ENCODE measurements around the gene ATP1A4. TPM values are rescaled to one million over a fixed set of nuclear protein-coding genes. Genes with fewer than 3 reads are reported as not detected.

Gene ATP1A4
- total and polyA plus RNA-seq, 2 of the 8 experiments (the other 6 are each of a cell fraction or from before 2014, with no cell fraction given) = 0.48 to 0.61 TPM

DNA sequence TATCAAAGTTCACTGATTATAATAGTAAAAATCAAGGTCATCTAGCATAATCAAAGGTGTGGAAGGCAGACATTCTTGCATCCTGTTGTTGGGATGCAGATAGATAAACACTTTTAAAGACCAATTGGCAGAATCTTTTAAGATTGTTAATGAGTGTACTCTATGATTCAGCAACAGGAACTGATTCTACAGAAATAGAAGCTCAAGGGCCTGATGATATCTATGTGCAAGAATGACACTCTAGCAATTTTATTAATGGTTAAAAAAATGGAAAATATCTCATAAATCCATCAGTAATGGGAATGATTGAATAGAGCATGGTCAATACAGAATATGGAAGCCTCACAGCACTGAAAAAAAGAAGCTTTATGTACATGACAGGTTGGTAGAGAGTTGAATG, 2.2 kb upstream of the ATP1A4 start:
- no peak overlapping the region for H2BK12ac ChIP-seq (ENCODE audit: low read depth, low read length)
- FAIRE-seq (no peak), DNase-seq (ENCODE audit: low read depth in 1 of 2, low spot score in 2 of 2) (no peak)
- no peak overlapping the region for H3K9ac ChIP-seq (replicated peaks in 1 of 4; ENCODE audit: extremely low read depth in 1 of 4, low read depth in 3 of 4, low read length in 3 of 4)
- H3K14ac ChIP-seq (ENCODE audit: insufficient read length) = no peak overlapping the region
- H2AFZ ChIP-seq (ENCODE audit: low read length) = no peak overlapping the region
- no peaks in the 10 kb centered on the region; the same call in 1 of the 2 replicates for H3K23me2 ChIP-seq (ENCODE audit: low read depth, low read length)
- H3K4me3 ChIP-seq (ENCODE audit: extremely low read depth in 1 of 4, insufficient read depth in 2 of 4, low read depth in 3 of 4, low read length in 4 of 4) = no peak overlapping the region
- no peak overlapping the region for H4K91ac ChIP-seq (replicated peaks; ENCODE audit: insufficient read length, low read length)
- no peaks in the 10 kb centered on the region; a peak in 1 of 7 replicates for H3K27me3 ChIP-seq (replicated peaks in 1 of 4; ENCODE audit: control insufficient read depth in 3 of 4, extremely low read depth in 1 of 4, insufficient read depth in 3 of 4, low read length in 3 of 4)
- H3K23ac ChIP-seq (ENCODE audit: insufficient read length) = no peak overlapping the region
- POLR2A ChIA-PET (ENCODE audit: partially characterized antibody) = interaction anchor here (1.5 kb wide), 1 partner anchor 33 kb away, joined by 4 read pairs; the partner anchor contains the start of gene ATP1A2
- no peak overlapping the region for H3K27ac ChIP-seq (ENCODE audit: low read depth, low read length)
- 0 out of 7 replicates have a peak, but pooled peaks cover 0 to 2% (median 0%) of the 10 kb centered on the region in 4 experiments for H3K4me1 ChIP-seq (replicated peaks in 1 of 4; ENCODE audit: control insufficient read depth in 3 of 4, insufficient read depth in 4 of 4, low read length in 3 of 4)
- H3K9me3 ChIP-seq (ENCODE audit: insufficient read depth in 2 of 2, low read depth in 1 of 2, low read length in 1 of 2) = no peaks in the 10 kb centered on the region
- no peak overlapping the region for H3K4ac ChIP-seq (replicated peaks; ENCODE audit: insufficient read length, low read depth, low read length)
- no peaks in the 10 kb centered on the region for H3K79me2 ChIP-seq (ENCODE audit: control insufficient read depth in 1 of 2, insufficient read depth in 2 of 2, low read length in 2 of 2)
- no peak overlapping the region for H3K18ac ChIP-seq (ENCODE audit: extremely low read depth, low read length)
- H4K8ac ChIP-seq (ENCODE audit: extremely low read depth, insufficient read depth, low read length) = no peak overlapping the region
- H3K4me2 ChIP-seq (ENCODE audit: insufficient read depth in 1 of 2, low read depth in 2 of 2, low read length in 2 of 2) = no peak overlapping the region
- H3K79me1 ChIP-seq (ENCODE audit: low read depth, low read length) = no peaks in the 10 kb centered on the region
- no peak overlapping the region for H2BK20ac ChIP-seq (ENCODE audit: low read length)
- CTCF ChIA-PET (ENCODE audit: partially characterized antibody) = interaction anchor here (0.8 to 7.5 kb wide), 7 partner anchors 14 to 103 kb away, joined by 3 to 49 read pairs (median 3); partner anchors contain the start of gene CASQ1
- H4K20me1 ChIP-seq (replicated peaks in 1 of 2; ENCODE audit: control insufficient read depth in 1 of 2, insufficient read depth in 2 of 2, low read length in 2 of 2) = no peaks in the 10 kb centered on the region
- H2BK5ac ChIP-seq (ENCODE audit: low read depth, low read length) = no peak overlapping the region
- no peak overlapping the region for H2AK5ac ChIP-seq (ENCODE audit: low read depth, low read length)
- no peak overlapping the region for H3K56ac ChIP-seq (replicated peaks; ENCODE audit: insufficient read length, low read depth, low read length)
- H3K36me3 ChIP-seq (ENCODE audit: control insufficient read depth in 2 of 4, insufficient read depth in 4 of 4, low read length in 3 of 4) = no peaks in the 10 kb centered on the region
- no peak overlapping the region for H2BK15ac ChIP-seq (ENCODE audit: low read length)
- no peak overlapping the region for H2BK120ac ChIP-seq (replicated peaks; ENCODE audit: low read depth, low read length)
- H4K5ac ChIP-seq (ENCODE audit: insufficient read length, low read depth, low read length) = no peak overlapping the region
- no peak for TF ChIP-seq HDAC6 (IDR thresholded peaks at IDR 0.05; ENCODE audit: low read depth, low read length)
- no peak for TF ChIP-seq TAF1 (IDR thresholded peaks at IDR 0.05; ENCODE audit: low read depth, low read length)
- TF ChIP-seq BCL11A (IDR thresholded peaks at IDR 0.05; ENCODE audit: low read depth in 2 of 2, low read length in 2 of 2) = no peak
- TF ChIP-seq SUZ12 (IDR thresholded peaks at IDR 0.05; ENCODE audit: low read length) = no peak
- no peak for TF ChIP-seq BRCA1 (IDR thresholded peaks at IDR 0.05; ENCODE audit: low read depth, low read length)
- TF ChIP-seq ASH2L (IDR thresholded peaks at IDR 0.05; ENCODE audit: low read length) = no peak
- TF ChIP-seq, protein P1, sequence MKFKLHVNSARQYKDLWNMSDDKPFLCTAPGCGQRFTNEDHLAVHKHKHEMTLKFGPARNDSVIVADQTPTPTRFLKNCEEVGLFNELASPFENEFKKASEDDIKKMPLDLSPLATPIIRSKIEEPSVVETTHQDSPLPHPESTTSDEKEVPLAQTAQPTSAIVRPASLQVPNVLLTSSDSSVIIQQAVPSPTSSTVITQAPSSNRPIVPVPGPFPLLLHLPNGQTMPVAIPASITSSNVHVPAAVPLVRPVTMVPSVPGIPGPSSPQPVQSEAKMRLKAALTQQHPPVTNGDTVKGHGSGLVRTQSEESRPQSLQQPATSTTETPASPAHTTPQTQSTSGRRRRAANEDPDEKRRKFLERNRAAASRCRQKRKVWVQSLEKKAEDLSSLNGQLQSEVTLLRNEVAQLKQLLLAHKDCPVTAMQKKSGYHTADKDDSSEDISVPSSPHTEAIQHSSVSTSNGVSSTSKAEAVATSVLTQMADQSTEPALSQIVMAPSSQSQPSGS (IDR thresholded peaks at IDR 0.05; ENCODE audit: low read length) = no peak
- TF ChIP-seq, protein P2, sequence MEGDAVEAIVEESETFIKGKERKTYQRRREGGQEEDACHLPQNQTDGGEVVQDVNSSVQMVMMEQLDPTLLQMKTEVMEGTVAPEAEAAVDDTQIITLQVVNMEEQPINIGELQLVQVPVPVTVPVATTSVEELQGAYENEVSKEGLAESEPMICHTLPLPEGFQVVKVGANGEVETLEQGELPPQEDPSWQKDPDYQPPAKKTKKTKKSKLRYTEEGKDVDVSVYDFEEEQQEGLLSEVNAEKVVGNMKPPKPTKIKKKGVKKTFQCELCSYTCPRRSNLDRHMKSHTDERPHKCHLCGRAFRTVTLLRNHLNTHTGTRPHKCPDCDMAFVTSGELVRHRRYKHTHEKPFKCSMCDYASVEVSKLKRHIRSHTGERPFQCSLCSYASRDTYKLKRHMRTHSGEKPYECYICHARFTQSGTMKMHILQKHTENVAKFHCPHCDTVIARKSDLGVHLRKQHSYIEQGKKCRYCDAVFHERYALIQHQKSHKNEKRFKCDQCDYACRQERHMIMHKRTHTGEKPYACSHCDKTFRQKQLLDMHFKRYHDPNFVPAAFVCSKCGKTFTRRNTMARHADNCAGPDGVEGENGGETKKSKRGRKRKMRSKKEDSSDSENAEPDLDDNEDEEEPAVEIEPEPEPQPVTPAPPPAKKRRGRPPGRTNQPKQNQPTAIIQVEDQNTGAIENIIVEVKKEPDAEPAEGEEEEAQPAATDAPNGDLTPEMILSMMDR (IDR thresholded peaks at IDR 0.05; ENCODE audit: control extremely low read depth in 1 of 3, insufficient read depth in 1 of 3, low read depth in 1 of 3, low read length in 3 of 3) = no peak
- no peak for TF ChIP-seq SRF (IDR thresholded peaks at IDR 0.05; ENCODE audit: low read depth, low read length)
- TF ChIP-seq CTBP2 (IDR thresholded peaks at IDR 0.05; ENCODE audit: borderline replicate concordance, insufficient read depth, insufficient read length, low read length) = no peak
- no peak for TF ChIP-seq SP1 (IDR thresholded peaks at IDR 0.05; ENCODE audit: low read depth, low read length)
